BJ (cell line): Measurements from ENCODE around the gene CD79B. TPM values are rescaled to one million over a fixed set of nuclear protein-coding genes. Genes with fewer than 3 reads are reported as not detected.
A peak's percentile ranks its signal among the peaks of the same experiment; 100 is the strongest.
"Not testable (repeated sequence)": the region's sequence is repeated elsewhere in the genome, so short reads cannot be mapped to it uniquely, and the experiment has no call there.

ENCODE experiments used
- CTCF ChIA-PET: fragments of 350-600 bp; formaldehyde crosslinking; extraction: SDS; loops from one replicate; lab custom pipeline; 2021; ENCODE audit warnings: antibody characterized with exemption, inconsistent platforms; lab: Yijun Ruan, JAX
- POLR2A ChIA-PET: fragments of 300-600 bp; sonication (Branson Sonifier 250); formaldehyde crosslinking; extraction: SDS; loops from one replicate; lab custom pipeline; 2021; ENCODE audit warnings: antibody characterized with exemption; lab: Charles Lee
- DNase-seq: peaks from one replicate; pipeline ENCODE4 v3.0.0-alpha.2; 2011; ENCODE audit warnings: low read depth
- H3K27me3 ChIP-seq: 2 replicates; pipeline ENCODE4 v1.6.0; 2011; ENCODE audit warnings: low read length; ENCODE audit not compliant: control insufficient read depth, insufficient read depth
- H3K36me3 ChIP-seq: 2 replicates; pipeline ENCODE4 v1.5.1; 2011; ENCODE audit warnings: low read length; ENCODE audit not compliant: control insufficient read depth, insufficient read depth
- H3K4me3 ChIP-seq: 2 replicates; pipeline ENCODE4 v1.5.1; 2011; ENCODE audit warnings: low read depth, mild to moderate bottlenecking, control low read depth, low read length
- polyA plus RNA-seq: library from polyadenylated mRNA; depleted of rRNA; stranded (reverse); fragments of >200 nt; gene quantifications from 2 replicates; pipeline ENCODE4 v1.2.3, GENCODE V29; 2011
- TF ChIP-seq, protein P1 (sequence below): IDR thresholded peaks from 2 replicates; pipeline ENCODE4 v1.5.1; 2011; ENCODE audit warnings: low read depth, mild to moderate bottlenecking, control low read depth, inconsistent platforms, low read length, moderate library complexity; ENCODE audit not compliant: insufficient read depth

Gene CD79B
- polyA plus RNA-seq, 1 experiment, result 0.58 TPM

DNA sequence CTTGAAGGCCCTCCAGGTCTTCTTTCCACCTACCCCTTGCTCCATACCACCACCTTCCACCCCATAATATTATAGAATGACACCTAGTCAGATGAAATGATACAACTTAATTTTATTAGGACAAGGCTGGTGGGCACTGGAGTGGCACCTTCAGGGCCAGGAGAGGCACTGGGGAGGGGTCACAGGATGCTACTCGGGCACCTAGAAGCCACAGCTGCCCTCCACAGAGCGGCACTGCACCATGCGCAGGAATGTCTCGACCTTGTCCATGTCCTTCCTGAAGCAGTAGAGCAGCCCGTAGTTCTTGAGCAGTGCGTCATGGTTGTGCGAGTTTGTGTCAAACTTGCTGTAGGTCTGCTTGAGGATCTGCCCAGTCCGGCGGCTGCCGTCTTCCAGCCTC lies 37.3 kb downstream of the CD79B start:
- DNase-seq, POLR2A ChIA-PET, H3K4me3 ChIP-seq, H3K36me3 ChIP-seq: not testable (repeated sequence)
- CTCF ChIA-PET, result interaction anchor here (2.7 kb wide), 1 partner anchor 11 kb away, joined by 12 read pairs; no protein-coding TSS in a partner anchor
- peaks cover 11% of the 10 kb centered on the region for H3K27me3 ChIP-seq

DNA sequence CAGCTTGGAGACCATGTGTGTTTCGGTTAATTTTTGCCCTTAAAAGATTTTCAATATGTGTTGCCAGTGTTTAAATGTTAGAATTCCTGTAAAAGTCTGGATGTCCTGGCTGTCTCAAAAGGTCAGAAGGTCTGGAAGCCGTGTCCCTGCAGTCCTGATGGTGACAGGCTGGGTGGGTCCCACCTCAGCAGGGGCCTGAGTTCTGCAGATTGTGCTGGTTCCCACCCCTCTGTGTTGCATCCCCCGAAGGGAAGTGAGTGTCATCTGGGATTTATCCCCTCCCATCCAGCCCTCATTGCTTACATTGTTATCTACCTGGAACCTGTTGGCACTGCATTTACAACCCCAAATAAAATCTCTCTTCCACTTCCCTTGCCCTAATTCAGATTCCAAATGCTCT lies 38.1 kb downstream of the CD79B start:
- POLR2A ChIA-PET, H3K36me3 ChIP-seq, H3K4me3 ChIP-seq, DNase-seq: not testable (repeated sequence)
- H3K27me3 ChIP-seq, result peaks cover 11% of the 10 kb centered on the region
- CTCF ChIA-PET, result interaction anchor here (0.8 to 2.7 kb wide), 2 partner anchors 10 to 18 kb away, joined by 3 to 12 read pairs; partner anchors contain the start of gene CSHL1

DNA sequence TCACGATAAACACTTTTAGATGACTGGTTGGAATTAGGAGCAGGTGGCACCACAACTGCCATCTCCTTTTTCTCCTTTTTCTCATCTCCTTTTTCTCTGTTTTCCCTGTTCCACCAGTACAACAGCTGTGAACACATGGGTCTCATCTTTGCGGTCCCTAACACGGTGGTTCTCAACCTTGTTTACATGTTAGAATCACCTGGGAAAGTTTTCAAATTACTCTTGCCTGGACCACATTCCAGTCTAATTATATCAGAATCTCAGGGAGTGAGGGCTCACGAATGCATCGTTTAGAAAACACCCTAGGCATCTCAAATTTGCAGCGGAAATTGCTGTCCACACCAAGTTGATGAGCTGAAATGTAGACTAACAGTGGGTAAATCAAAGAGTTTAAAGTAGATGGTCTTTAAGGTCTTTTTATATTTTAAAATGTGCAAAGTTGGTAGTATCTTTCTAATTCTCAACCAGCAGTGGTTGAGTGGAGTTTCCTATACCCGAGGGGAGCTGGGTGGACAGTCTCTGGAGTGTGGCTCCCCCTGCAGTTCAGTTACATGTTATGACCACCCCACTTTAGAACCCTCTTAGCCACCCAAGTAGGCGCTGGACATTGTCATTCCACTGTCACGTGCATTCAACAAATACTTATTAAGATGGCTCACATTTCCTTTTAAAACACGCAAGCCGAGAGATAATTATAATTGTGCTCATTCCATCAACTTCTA lies 39.7 kb downstream of the CD79B start:
- H3K27me3 ChIP-seq, result peaks cover 13% of the 10 kb centered on the region
- H3K4me3 ChIP-seq, POLR2A ChIA-PET, DNase-seq, H3K36me3 ChIP-seq: not testable (repeated sequence)
- CTCF ChIA-PET, result interaction anchor here (1.1 to 2.7 kb wide), 7 partner anchors 9 to 44 kb away, joined by 3 to 12 read pairs (median 4); partner anchors contain the start of gene GH2
- TF ChIP-seq, protein P1, sequence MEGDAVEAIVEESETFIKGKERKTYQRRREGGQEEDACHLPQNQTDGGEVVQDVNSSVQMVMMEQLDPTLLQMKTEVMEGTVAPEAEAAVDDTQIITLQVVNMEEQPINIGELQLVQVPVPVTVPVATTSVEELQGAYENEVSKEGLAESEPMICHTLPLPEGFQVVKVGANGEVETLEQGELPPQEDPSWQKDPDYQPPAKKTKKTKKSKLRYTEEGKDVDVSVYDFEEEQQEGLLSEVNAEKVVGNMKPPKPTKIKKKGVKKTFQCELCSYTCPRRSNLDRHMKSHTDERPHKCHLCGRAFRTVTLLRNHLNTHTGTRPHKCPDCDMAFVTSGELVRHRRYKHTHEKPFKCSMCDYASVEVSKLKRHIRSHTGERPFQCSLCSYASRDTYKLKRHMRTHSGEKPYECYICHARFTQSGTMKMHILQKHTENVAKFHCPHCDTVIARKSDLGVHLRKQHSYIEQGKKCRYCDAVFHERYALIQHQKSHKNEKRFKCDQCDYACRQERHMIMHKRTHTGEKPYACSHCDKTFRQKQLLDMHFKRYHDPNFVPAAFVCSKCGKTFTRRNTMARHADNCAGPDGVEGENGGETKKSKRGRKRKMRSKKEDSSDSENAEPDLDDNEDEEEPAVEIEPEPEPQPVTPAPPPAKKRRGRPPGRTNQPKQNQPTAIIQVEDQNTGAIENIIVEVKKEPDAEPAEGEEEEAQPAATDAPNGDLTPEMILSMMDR, result peak; percentile 26; the same call in 1 of the 2 replicates

DNA sequence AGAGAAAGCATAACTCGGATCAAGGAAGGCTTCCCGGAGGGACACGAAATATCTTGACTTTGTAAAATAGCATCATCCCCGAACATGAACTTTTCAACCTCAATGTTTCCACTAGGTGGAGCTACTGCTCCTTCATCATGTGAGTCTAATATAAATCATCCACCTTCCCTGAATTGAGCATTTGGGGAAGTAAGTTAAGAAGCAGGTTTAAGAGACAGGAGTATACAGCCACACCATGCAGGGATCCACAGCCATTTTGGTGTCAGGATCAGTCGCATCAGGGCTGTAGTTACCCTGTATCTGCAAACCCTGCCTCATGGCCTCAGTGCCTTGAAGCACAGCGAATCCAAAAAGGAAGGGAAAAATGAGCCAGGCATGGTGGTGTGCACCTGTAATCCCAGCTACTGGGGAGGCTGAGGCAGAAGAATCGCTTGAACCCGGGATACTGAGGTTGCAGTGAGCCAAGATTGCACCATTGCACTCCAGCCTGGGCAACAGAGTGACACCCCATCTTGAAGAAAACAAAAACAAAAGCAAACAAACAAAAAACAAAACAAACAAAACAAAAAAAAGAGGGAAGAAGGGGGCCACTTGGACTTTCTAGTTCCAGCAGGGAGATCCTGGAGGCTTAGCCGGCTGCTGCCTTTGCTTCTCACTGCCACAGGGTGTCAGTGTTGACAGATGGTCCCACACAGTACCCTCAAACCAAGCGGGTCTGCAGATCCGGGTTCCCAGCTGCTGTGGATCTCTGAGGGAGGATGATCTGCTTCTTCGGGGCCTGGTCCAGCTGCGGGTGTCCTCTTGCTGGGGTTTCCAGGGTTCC lies 42.9 kb downstream of the CD79B start:
- CTCF ChIA-PET, result interaction anchor here (0.6 to 5.1 kb wide), 23 partner anchors 11 to 438 kb away, joined by 3 to 72 read pairs (median 3); partner anchors contain the start of genes CSHL1, GH2 and SMARCD2
- DNase-seq, POLR2A ChIA-PET, H3K4me3 ChIP-seq, H3K36me3 ChIP-seq: not testable (repeated sequence)
- TF ChIP-seq, protein P1, result peak; percentile 57
- peaks cover 13% of the 10 kb centered on the region for H3K27me3 ChIP-seq

DNA sequence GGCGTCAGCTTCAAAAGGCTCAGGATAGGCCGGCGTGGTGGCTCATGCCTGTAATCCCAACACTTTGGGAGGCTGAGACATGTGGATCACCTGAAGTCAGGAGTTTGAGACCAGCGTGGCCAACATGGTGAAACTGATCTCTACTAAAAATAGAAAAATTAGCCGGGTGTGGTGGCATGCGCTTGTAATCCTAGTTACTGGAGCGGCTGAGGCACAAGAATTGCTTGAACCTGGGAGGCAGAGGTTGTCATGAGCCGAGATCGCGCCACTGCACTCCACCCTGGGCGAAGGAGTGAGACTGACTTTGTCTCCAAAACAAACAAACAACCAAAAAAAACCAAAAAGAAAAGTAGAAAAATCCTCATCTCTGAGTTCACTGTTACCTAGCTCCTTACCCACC lies 47.0 kb downstream of the CD79B start:
- H3K4me3 ChIP-seq, DNase-seq, POLR2A ChIA-PET, H3K36me3 ChIP-seq, H3K27me3 ChIP-seq: not testable (repeated sequence)
- CTCF ChIA-PET, result interaction anchor here (0.6 to 3.4 kb wide), 3 partner anchors 8 to 132 kb away, joined by 3 to 12 read pairs (median 5); no protein-coding TSS in a partner anchor

DNA sequence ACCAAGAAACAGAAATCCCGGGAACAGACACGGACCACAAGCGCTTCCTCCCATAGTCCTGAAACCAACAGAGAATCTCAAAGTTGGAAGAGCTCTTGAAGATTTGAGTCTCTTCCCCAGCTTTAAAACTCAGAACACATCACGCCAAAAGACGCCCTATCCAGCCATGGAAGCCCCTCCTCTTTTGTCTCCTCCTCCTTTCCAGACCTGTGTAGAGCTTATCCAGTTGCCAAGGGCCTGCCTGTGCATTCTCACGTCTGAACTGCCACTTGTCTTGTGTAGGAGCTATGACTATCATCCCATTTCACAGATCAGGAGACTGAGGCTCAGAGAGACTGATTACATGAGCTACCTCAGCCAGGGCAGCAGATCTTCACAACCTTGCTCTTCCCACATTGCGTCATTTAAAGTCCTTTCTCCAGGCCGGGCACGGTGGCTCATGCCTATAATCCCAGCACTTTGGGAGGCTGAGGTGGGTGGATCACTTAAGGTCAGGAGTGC lies 49.5 kb downstream of the CD79B start:
- DNase-seq, H3K27me3 ChIP-seq, H3K4me3 ChIP-seq, H3K36me3 ChIP-seq, POLR2A ChIA-PET: not testable (repeated sequence)
- CTCF ChIA-PET, result interaction anchor here (0.7 to 3.4 kb wide), 9 partner anchors 8 to 143 kb away, joined by 3 to 12 read pairs (median 4); no protein-coding TSS in a partner anchor
